ENCODE results near the gene CPTP.

GRCh38 chr1:1343811-1344421 is 19.3 kb downstream of the CPTP start:
- TF ChIP-seq CTCF (IDR thresholded peaks at IDR 0.05; ENCODE audit: insufficient read depth, low read length, poor library complexity, severe bottlenecking) = no peak
- no peak for TF ChIP-seq EZH2phosphoT487 (conservative IDR thresholded peaks at IDR 0.05; ENCODE audit: low read length)
